Ovary (tissue), 3 donors: Measurements from ENCODE around the gene ARSJ.

Experiments
- EP300 ChIP-seq: sonication (generic); formaldehyde crosslinking; IDR thresholded peaks from one replicate; pipeline ENCODE4 v1.6.1; 2017; ENCODE audit warnings: antibody characterized with exemption
- POLR2A ChIP-seq: fragments of 450-650 bp; IDR thresholded peaks from one replicate; pipeline ENCODE4 v1.6.1; 2017; ENCODE audit warnings: antibody characterized with exemption, mild to moderate bottlenecking, moderate library complexity
- TF ChIP-seq, protein P1 (sequence below), 3 donors: fragments of 450-650 bp in 2 of 3; fragments of 200-600 bp in 1 of 3; IDR thresholded peaks; one replicate each; pipeline versions ENCODE4 v1.5.1 to v1.8.0; 2016 to 2022; ENCODE audit warnings: antibody characterized with exemption in 3 of 3, mild to moderate bottlenecking in 1 of 3
- donor health status: DM: no; HTN: no; CAD: no.

DNA sequence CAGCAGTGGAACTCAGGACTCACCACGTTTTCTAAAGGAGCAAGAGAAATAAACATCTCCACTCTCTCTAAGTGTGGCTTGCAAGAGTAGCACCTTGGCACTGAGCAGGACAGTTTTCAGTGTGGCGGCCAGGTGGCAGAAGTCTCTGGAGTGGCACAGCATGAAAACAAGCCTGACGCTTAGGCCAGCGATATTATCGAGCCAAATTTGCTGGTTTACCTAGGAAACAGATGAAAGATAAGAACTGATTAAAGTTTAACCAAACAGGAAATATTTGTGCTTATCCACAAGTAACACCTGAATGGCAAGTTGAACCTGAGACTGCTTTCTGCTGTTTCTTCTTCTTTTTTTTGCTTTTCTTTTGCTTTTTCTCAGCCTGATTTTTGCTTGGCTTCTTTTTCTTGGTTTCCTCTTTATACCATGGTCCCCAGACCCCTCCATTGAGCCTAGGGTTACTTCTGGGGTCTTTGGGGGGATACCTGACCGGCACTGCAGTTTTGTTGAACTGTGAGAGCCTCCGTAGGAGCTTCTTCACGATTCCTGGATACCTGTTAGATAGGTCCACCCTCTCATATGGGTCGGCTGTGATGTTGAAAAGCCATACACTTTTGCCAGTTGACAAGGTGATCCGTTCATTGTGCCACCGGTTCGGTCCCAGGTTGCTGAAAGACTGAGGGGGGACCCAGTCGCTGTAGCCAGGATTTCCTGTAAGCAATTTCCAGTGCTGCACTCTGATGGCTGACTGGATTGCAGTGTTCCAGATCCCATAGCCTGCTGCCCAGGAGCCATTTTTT is 77.3 kb downstream of the ARSJ start:
- TF ChIP-seq POLR2A (no peak), EP300 (no peak)
- TF ChIP-seq, protein P1, sequence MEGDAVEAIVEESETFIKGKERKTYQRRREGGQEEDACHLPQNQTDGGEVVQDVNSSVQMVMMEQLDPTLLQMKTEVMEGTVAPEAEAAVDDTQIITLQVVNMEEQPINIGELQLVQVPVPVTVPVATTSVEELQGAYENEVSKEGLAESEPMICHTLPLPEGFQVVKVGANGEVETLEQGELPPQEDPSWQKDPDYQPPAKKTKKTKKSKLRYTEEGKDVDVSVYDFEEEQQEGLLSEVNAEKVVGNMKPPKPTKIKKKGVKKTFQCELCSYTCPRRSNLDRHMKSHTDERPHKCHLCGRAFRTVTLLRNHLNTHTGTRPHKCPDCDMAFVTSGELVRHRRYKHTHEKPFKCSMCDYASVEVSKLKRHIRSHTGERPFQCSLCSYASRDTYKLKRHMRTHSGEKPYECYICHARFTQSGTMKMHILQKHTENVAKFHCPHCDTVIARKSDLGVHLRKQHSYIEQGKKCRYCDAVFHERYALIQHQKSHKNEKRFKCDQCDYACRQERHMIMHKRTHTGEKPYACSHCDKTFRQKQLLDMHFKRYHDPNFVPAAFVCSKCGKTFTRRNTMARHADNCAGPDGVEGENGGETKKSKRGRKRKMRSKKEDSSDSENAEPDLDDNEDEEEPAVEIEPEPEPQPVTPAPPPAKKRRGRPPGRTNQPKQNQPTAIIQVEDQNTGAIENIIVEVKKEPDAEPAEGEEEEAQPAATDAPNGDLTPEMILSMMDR (IDR thresholded peaks at IDR 0.05): no peak
